H9 (cell line): Measurements from ENCODE around the gene PRSS21. TPM values are rescaled to one million over a fixed set of nuclear protein-coding genes. Genes with fewer than 3 reads are reported as not detected.

Experiments used
- DNase-seq: peaks from one replicate; pipeline ENCODE4 v3.0.0-alpha.2; 2017
- H2AFZ ChIP-seq: one replicate; pipeline ENCODE4 v1.6.1; 2013; ENCODE audit warnings: mild to moderate bottlenecking, low read length, control low read depth, moderate library complexity
- H2AK5ac ChIP-seq: 2 replicates; pipeline ENCODE4 v1.6.1; 2013; ENCODE audit warnings: low read length, control low read depth, mixed read lengths; ENCODE audit not compliant: insufficient read length
- H2BK120ac ChIP-seq: one replicate; pipeline ENCODE4 v1.6.1; 2013; ENCODE audit warnings: low read depth, mild to moderate bottlenecking, low read length, control low read depth, inconsistent platforms; ENCODE audit not compliant: poor library complexity, severe bottlenecking
- H2BK12ac ChIP-seq: 2 replicates; pipeline ENCODE4 v1.6.1; 2013; ENCODE audit warnings: low read length, control low read depth, mixed read lengths, low read depth; ENCODE audit not compliant: insufficient read length
- H2BK15ac ChIP-seq: 2 replicates; pipeline ENCODE4 v1.6.1; 2013; ENCODE audit warnings: low read depth, low read length, control low read depth
- H2BK20ac ChIP-seq: one replicate; pipeline ENCODE4 v1.6.1; 2013; ENCODE audit warnings: low read depth, mild to moderate bottlenecking, low read length, control low read depth, inconsistent platforms; ENCODE audit not compliant: poor library complexity, severe bottlenecking
- H2BK5ac ChIP-seq: 2 replicates; pipeline ENCODE4 v1.6.1; 2013; ENCODE audit warnings: low read length, control low read depth, mixed read lengths; ENCODE audit not compliant: insufficient read length
- H3K14ac ChIP-seq: 2 replicates; pipeline ENCODE4 v1.6.1; 2013; ENCODE audit warnings: low read length, control low read depth; ENCODE audit not compliant: insufficient read depth
- H3K18ac ChIP-seq: 2 replicates; pipeline ENCODE4 v1.6.1; 2013; ENCODE audit warnings: low read depth, mild to moderate bottlenecking, mixed read lengths, low read length, control low read depth; ENCODE audit not compliant: insufficient read length
- H3K23ac ChIP-seq: 2 replicates; pipeline ENCODE4 v1.6.1; 2013; ENCODE audit warnings: low read length, control low read depth, mixed read lengths, low read depth; ENCODE audit not compliant: insufficient read length
- H3K23me2 ChIP-seq: 2 replicates; pipeline ENCODE4 v1.6.1; 2013; ENCODE audit warnings: low read depth, mild to moderate bottlenecking, mixed read lengths, low read length, control low read depth; ENCODE audit not compliant: insufficient read length, poor library complexity, severe bottlenecking
- H3K27ac ChIP-seq: 2 replicates; pipeline ENCODE4 v1.5.1; 2013; ENCODE audit warnings: low read length, control low read depth, mixed read lengths, low read depth; ENCODE audit not compliant: insufficient read length
- H3K27me3 ChIP-seq: 2 replicates; pipeline ENCODE4 v1.6.1; 2013; ENCODE audit warnings: low read length, control low read depth, inconsistent platforms; ENCODE audit not compliant: insufficient read depth
- H3K4ac ChIP-seq: 2 replicates; pipeline ENCODE4 v1.6.1; 2013; ENCODE audit warnings: low read depth, mild to moderate bottlenecking, control low read depth, inconsistent platforms, low read length, moderate library complexity
- H3K4me1 ChIP-seq: 2 replicates; pipeline ENCODE4 v1.6.1; 2013; ENCODE audit warnings: low read length, control low read depth, inconsistent platforms; ENCODE audit not compliant: insufficient read depth
- H3K4me2 ChIP-seq: 2 replicates; pipeline ENCODE4 v1.6.1; 2013; ENCODE audit warnings: low read length, control low read depth, mixed read lengths; ENCODE audit not compliant: insufficient read length, insufficient read depth
- H3K56ac ChIP-seq: 2 replicates; pipeline ENCODE4 v1.6.1; 2013; ENCODE audit warnings: low read depth, mild to moderate bottlenecking, mixed read lengths, low read length, control low read depth; ENCODE audit not compliant: insufficient read length
- H3K79me1 ChIP-seq: 2 replicates; pipeline ENCODE4 v1.6.1; 2013; ENCODE audit warnings: low read depth, mild to moderate bottlenecking, moderate library complexity, low read length, control low read depth, inconsistent platforms; ENCODE audit not compliant: insufficient read depth, poor library complexity, severe bottlenecking
- H3K79me2 ChIP-seq: 2 replicates; pipeline ENCODE4 v1.6.1; 2013; ENCODE audit warnings: low read length, control low read depth, inconsistent platforms; ENCODE audit not compliant: insufficient read depth
- H3K9ac ChIP-seq: 2 replicates; pipeline ENCODE4 v1.6.1; 2013; ENCODE audit warnings: low read length, control low read depth, mixed read lengths; ENCODE audit not compliant: insufficient read length; ENCODE audit errors: extremely low read depth
- H3K9me3 ChIP-seq: one replicate; pipeline ENCODE4 v1.6.1; 2013; ENCODE audit warnings: low read depth, low read length, inconsistent platforms; ENCODE audit not compliant: control insufficient read depth
- H3T11ph ChIP-seq: one replicate; pipeline ENCODE4 v1.6.1; 2013; ENCODE audit warnings: mild to moderate bottlenecking, low read length, control low read depth, inconsistent platforms
- H4K20me1 ChIP-seq: one replicate; pipeline ENCODE4 v1.6.1; 2013; ENCODE audit not compliant: control insufficient read depth, insufficient read length, insufficient read depth
- H4K5ac ChIP-seq: 2 replicates; pipeline ENCODE4 v1.6.1; 2013; ENCODE audit warnings: low read depth, mild to moderate bottlenecking, mixed read lengths, low read length, control low read depth; ENCODE audit not compliant: insufficient read length
- H4K8ac ChIP-seq: replicated peaks from 2 replicates; pipeline ENCODE4 v1.6.1; 2013; ENCODE audit warnings: low read length, control low read depth, mixed read lengths, low read depth; ENCODE audit not compliant: insufficient read length
- H4K91ac ChIP-seq: 2 replicates; pipeline ENCODE4 v1.6.1; 2013; ENCODE audit warnings: low read depth, mild to moderate bottlenecking, moderate library complexity, mixed read lengths, low read length, control low read depth; ENCODE audit not compliant: insufficient read length
- H3K27ac Mint-ChIP-seq, 3 experiments: 2 replicates in 2 of 3; 3 replicates in 1 of 3; pipeline ENCODE4 v1.8.0; 2020 to 2021; ENCODE audit warnings: mixed read lengths in 3 of 3, mild to moderate bottlenecking in 1 of 3, moderate library complexity in 1 of 3
- H3K27me3 Mint-ChIP-seq: 2 replicates; pipeline ENCODE4 v1.8.0; 2021; ENCODE audit warnings: low read depth, mild to moderate bottlenecking, moderate library complexity, mixed read lengths
- H3K36me3 Mint-ChIP-seq, 3 experiments: 2 replicates in 2 of 3; 3 replicates in 1 of 3; pipeline ENCODE4 v1.8.0; 2020 to 2021; ENCODE audit warnings: low read depth in 3 of 3, mixed read lengths in 3 of 3; ENCODE audit not compliant: insufficient read depth in 1 of 3
- H3K4me1 Mint-ChIP-seq, 2 experiments: 2 replicates each; pipeline ENCODE4 v1.8.0; 2020; ENCODE audit warnings: mixed read lengths in 2 of 2
- H3K4me3 Mint-ChIP-seq, 2 experiments: 2 replicates in 1 of 2; 3 replicates in 1 of 2; pipeline ENCODE4 v1.8.0; 2020 to 2021; ENCODE audit warnings: mild to moderate bottlenecking in 2 of 2, mixed read lengths in 2 of 2, moderate library complexity in 1 of 2
- H3K9me3 Mint-ChIP-seq, 2 experiments: 2 replicates in 1 of 2; 3 replicates in 1 of 2; pipeline ENCODE4 v1.8.0; 2020; ENCODE audit warnings: mild to moderate bottlenecking in 2 of 2, mixed read lengths in 2 of 2, moderate library complexity in 1 of 2
- CTCF ChIP-seq: fragments of 200-600 bp; sonication (generic); conservative IDR thresholded peaks from 3 replicates; pipeline ENCODE4 v1.8.0; 2021; ENCODE audit warnings: antibody characterized with exemption, mild to moderate bottlenecking
- WGBS: extraction: QIAGEN DNeasy Blood & Tissue Kit; methylation state at CpG from one replicate; pipeline ENCODE4 v1.1.7; 2013; ENCODE audit warnings: missing lambda C conversion rate, low lambda C conversion rate, mixed read lengths; ENCODE audit not compliant: insufficient read length; ENCODE audit errors: extremely low coverage; 5-methylcytosine and 5-hydroxymethylcytosine counted together
- total RNA-seq: library from RNA; stranded (reverse); gene quantifications from 2 replicates; pipeline ENCODE4 v1.2.1, GENCODE V29; 2021

Gene PRSS21
- total RNA-seq, 1 experiment from 2014 or later: not detected

GRCh38 chr16:2804728-2805127 lies 12.3 kb upstream of the PRSS21 start:
- H2BK5ac ChIP-seq: no peak overlapping the region
- H2BK20ac ChIP-seq: no peak overlapping the region
- no peak overlapping the region for H3T11ph ChIP-seq
- H2BK120ac ChIP-seq: no peak overlapping the region
- no peaks in the 10 kb centered on the region for H4K20me1 ChIP-seq
- no peak for TF ChIP-seq CTCF
- H4K91ac ChIP-seq: no peak overlapping the region
- no peak overlapping the region for H4K5ac ChIP-seq
- peaks cover 31% of the 10 kb centered on the region for H3K27me3 Mint-ChIP-seq
- no peaks in the 10 kb centered on the region for H3K4me1 Mint-ChIP-seq
- H3K9ac ChIP-seq: no peak overlapping the region
- no peak for DNase-seq
- H3K56ac ChIP-seq: no peak overlapping the region
- H3K9me3 ChIP-seq: peaks cover 10% of the 10 kb centered on the region
- H3K9me3 Mint-ChIP-seq: peaks cover 27 to 31% of the 10 kb centered on the region in 2 experiments
- H2BK12ac ChIP-seq: no peak overlapping the region
- H3K27ac ChIP-seq: no peak overlapping the region
- H3K18ac ChIP-seq: no peak overlapping the region
- no peak overlapping the region for H3K4me2 ChIP-seq
- WGBS: no CpG with 5 or more reads among the region's 4 CpGs
- no peaks in the 10 kb centered on the region for H3K27me3 ChIP-seq
- H2AFZ ChIP-seq: no peak overlapping the region
- no peaks in the 10 kb centered on the region for H3K79me2 ChIP-seq
- no peak overlapping the region for H2AK5ac ChIP-seq
- H3K23ac ChIP-seq: no peak overlapping the region
- no peak overlapping the region for H3K14ac ChIP-seq
- no peaks in the 10 kb centered on the region for H3K79me1 ChIP-seq
- H3K4me3 Mint-ChIP-seq: no peak overlapping the region
- no peaks in the 10 kb centered on the region for H3K4me1 ChIP-seq
- no peak overlapping the region for H3K4ac ChIP-seq
- no peak overlapping the region for H3K27ac Mint-ChIP-seq
- H3K23me2 ChIP-seq: no peaks in the 10 kb centered on the region
- peaks cover 0 to 4% (median 0%) of the 10 kb centered on the region in 3 experiments; a peak in 2 of 7 replicates for H3K36me3 Mint-ChIP-seq
- H2BK15ac ChIP-seq: no peak overlapping the region
- H4K8ac ChIP-seq: no peak overlapping the region
